SK-N-MC (cell line): ENCODE measurements around the gene NOP10.

ENCODE experiments used
- EZH2 ChIP-seq: fragments of 200-600 bp; sonication (generic); IDR thresholded peaks from one replicate; pipeline ENCODE4 v1.6.1; 2017; ENCODE audit warnings: antibody characterized with exemption
- POLR2AphosphoS5 ChIP-seq: IDR thresholded peaks from 2 replicates; pipeline ENCODE4 v1.6.1; 2012; ENCODE audit warnings: mild to moderate bottlenecking, low read depth, low read length, borderline replicate concordance

DNA sequence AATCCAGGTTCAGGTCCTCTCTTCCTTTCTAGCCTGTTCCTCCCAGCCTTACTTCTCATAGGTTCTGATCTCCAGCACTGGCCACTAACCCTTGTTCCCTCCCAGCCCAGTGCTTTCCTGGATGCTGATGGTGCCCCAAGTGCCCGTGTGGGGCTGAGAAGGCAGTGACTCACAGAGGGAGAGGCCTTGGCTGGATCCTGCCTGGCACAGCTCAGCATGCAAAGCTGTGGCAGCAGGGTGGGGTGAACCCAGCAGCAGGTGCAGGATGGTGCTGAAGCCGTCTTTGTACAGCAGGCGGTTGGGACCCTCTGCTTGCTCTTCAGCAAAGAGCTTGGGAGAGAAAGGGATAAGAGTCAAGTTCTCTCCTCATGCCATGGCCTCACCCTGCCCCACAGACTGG, 16.5 kb upstream of the NOP10 start:
- TF ChIP-seq EZH2 (no peak), POLR2AphosphoS5 (no peak)
